AG09309 (cell line): Measurements from ENCODE around the gene ZNF335.

ENCODE experiments used
- DNase-seq: peaks from one replicate; pipeline ENCODE4 v3.0.0-alpha.2; 2010; ENCODE audit warnings: low read depth
- H3K4me3 ChIP-seq: 2 replicates; pipeline ENCODE4 v1.5.1; 2011; ENCODE audit warnings: mild to moderate bottlenecking, low read depth, low read length, moderate library complexity; ENCODE audit not compliant: control insufficient read depth
- TF ChIP-seq, protein P1 (sequence below): IDR thresholded peaks from 2 replicates; pipeline ENCODE4 v1.5.1; 2011; ENCODE audit warnings: mild to moderate bottlenecking, low read depth, low read length, inconsistent platforms; ENCODE audit not compliant: insufficient read depth, control insufficient read depth; ENCODE audit errors: missing control alignments

Gene ZNF335

DNA sequence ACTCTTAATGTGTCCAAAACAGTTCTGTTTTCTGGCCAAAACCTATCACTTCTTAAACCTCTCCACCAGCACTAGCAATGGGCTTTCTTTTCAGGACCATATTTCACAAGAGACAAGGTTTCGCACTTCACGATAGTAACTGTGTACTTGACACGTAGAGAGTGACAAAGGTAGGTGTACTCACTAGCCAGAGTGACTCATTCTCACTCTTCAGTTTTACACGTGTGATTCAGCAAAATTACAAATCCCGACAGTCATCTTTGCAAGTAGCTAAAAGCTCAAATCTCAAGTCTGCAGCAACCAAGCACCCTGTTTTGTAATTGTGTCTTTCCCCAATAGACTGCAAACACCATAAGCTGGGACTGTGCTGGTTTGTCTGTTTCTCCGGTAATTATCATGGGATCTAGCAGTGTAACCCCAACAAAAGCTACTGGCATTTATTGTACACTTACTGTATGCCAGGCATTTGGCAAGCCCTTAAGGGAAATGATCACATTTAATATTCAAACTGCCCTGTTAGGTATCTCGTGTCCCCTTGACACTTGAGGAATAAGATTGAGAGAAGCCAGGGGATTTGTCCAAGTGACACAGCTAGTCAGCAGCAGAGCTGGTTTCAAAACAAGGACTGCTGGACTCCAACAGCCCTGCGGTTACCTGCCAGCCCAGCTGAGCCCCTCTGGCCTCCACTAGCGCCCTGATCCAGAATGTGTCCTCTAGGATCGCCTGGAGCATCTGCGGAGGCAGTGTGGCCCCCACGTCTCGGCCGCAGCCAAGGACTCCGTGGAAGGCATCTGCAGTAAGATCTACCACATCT, 27.6 kb downstream of the ZNF335 start:
- TF ChIP-seq, protein P1, sequence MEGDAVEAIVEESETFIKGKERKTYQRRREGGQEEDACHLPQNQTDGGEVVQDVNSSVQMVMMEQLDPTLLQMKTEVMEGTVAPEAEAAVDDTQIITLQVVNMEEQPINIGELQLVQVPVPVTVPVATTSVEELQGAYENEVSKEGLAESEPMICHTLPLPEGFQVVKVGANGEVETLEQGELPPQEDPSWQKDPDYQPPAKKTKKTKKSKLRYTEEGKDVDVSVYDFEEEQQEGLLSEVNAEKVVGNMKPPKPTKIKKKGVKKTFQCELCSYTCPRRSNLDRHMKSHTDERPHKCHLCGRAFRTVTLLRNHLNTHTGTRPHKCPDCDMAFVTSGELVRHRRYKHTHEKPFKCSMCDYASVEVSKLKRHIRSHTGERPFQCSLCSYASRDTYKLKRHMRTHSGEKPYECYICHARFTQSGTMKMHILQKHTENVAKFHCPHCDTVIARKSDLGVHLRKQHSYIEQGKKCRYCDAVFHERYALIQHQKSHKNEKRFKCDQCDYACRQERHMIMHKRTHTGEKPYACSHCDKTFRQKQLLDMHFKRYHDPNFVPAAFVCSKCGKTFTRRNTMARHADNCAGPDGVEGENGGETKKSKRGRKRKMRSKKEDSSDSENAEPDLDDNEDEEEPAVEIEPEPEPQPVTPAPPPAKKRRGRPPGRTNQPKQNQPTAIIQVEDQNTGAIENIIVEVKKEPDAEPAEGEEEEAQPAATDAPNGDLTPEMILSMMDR = no peak
- no peak for DNase-seq
- no peak overlapping the region for H3K4me3 ChIP-seq

- TF ChIP-seq, protein P1 = no peak
- H3K4me3 ChIP-seq = no peak overlapping the region
- no peak for DNase-seq
Measured at GRCh38 chr20:45943613-45944012, 28.4 kb downstream of the ZNF335 start.

DNA sequence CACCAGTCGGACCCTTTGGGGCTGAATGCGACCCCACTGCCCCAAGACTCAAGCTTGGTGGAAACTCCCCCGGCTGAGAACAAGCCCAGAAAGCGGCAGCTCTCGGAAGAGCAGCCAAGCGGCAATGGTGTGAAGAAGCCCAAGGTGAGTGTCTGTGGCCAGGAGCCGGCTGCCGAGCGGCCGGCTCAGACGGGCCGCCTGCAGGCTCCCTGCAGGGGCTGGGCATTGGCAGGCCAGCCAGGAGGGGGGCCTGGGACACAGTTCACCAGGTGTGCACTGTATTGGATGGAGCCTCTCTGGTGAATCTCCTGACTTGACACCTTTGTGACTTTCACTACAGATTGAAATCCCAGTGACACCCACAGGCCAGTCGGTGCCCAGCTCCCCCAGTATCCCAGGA, 31.5 kb downstream of the ZNF335 start:
- no peak for DNase-seq
- TF ChIP-seq, protein P1 = no peak
- H3K4me3 ChIP-seq = no peak overlapping the region

DNA sequence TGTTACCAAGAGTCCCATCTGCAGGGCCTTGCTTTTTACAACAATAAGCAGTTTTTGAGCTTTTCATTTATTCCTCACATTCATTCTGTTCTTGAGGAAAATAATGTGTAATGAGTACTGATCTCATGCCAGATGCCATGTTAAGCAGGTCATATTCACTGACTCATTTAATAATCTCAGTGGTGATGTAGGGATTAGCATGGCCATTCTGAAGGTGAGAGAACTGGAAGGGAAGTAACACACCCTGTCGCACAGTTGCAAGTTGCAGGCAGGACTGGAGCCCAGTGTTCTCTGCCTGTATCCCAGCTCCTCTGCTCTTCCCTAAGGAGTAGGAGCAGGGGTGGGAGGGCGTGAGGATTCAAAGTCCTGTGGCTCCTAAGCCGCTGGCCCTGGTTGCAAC, 31.9 kb downstream of the ZNF335 start:
- H3K4me3 ChIP-seq = no peak overlapping the region
- no peak for DNase-seq
- TF ChIP-seq, protein P1 = no peak

- no peak overlapping the region for H3K4me3 ChIP-seq
- TF ChIP-seq, protein P1 = no peak
- DNase-seq = no peak
Measured at GRCh38 chr20:45938727-45939438, 33.1 kb downstream of the ZNF335 start.

DNA sequence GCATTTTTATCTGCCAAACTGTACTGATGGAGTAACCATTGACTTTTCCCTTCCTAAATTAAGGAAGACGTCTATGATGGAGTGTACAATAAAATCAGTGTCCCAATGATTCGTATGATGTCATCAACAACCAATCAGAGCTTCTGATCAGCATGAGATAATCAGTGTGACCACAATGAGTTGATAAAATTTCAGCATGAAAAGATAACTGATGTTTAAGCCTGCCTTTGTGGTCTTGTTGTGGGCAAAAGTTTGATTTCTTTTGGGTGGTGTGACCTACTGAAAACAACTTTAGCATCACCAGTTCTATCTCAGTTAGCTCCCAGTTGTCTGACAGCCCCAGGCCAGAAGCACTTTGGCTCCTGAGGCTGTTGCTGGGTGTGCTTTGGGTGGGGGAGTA, 34.2 kb downstream of the ZNF335 start:
- H3K4me3 ChIP-seq = no peak overlapping the region
- TF ChIP-seq, protein P1 = no peak
- no peak for DNase-seq
